Measurements from ENCODE around the gene PALD1.

GRCh38 chr10:70479165-70479581 is 606 bp downstream of the PALD1 start:
- no peak for TF ChIP-seq CTCF (IDR thresholded peaks at IDR 0.05)
- no peak for TF ChIP-seq POLR2AphosphoS5 (IDR thresholded peaks at IDR 0.05)

All from breast epithelium (tissue), 3 donors.